Activated CD8-positive, alpha-beta T cell treated with anti-CD3 and anti-CD28 coated beads, Interleukin-2, amount 10 ng/mL, durations not matched to agents 7 days and 5 days (primary cell): Measurements from ENCODE around the gene PPA1. TPM values are rescaled to one million over a fixed set of nuclear protein-coding genes. Genes with fewer than 3 reads are reported as not detected.

Experiments
- total RNA-seq, 2 experiments: library from RNA; stranded (reverse); gene quantifications; one replicate each; pipeline ENCODE4 v1.2.3, GENCODE V29; 2021

The PPA1 gene
- total RNA-seq, 2 experiments from 2014 or later: 175 TPM

Other genes starting within 250 kb of the PPA1 start
- 1 to 10 TPM; 6.2 to 7.4 TPM for gene MACROH2A2, start 180.6 kb downstream of the PPA1 start, total RNA-seq
- gene AIFM2, start 100.6 kb downstream of the PPA1 start, total RNA-seq: 1 to 10 TPM; 7.2 to 7.5 TPM
- 10 to 100 TPM; 12.0 to 13.4 TPM for gene TYSND1, start 86.7 kb downstream of the PPA1 start, total RNA-seq
- gene SAR1A, start 62.9 kb downstream of the PPA1 start, total RNA-seq: 100 to 1,000 TPM; 157 to 160 TPM
- not detected for gene NPFFR1, start 50.6 kb upstream of the PPA1 start, total RNA-seq
- gene LRRC20, start 149.2 kb upstream of the PPA1 start, total RNA-seq: 10 to 100 TPM; 19.5 to 21.4 TPM
- 10 to 100 TPM; 58.7 to 60.8 TPM for gene EIF4EBP2, start 170.7 kb upstream of the PPA1 start, total RNA-seq
- not detected for gene NODAL, start 208.3 kb upstream of the PPA1 start, total RNA-seq
- gene PALD1, start 245.3 kb upstream of the PPA1 start, total RNA-seq: 1 to 10 TPM; 6.2 to 6.5 TPM